Mesenteric fat pad (tissue), 1 donor: ENCODE data around the gene SRSF3. TPM values are rescaled to one million over a fixed set of nuclear protein-coding genes. Genes with fewer than 3 reads are reported as not detected.
"Not testable (repeated sequence)": the region's sequence is repeated elsewhere in the genome, so short reads cannot be mapped to it uniquely, and the experiment has no call there.

Source experiments
- DNase-seq: peaks from one replicate; pipeline ENCODE4 v3.0.0-alpha.2; 2020; ENCODE audit warnings: low spot score
- microRNA-seq: library from miRNA; unstranded; fragments of <30 nt; microRNA quantifications from one replicate; pipeline ENCODE4 v1.2.0, GENCODE V29; 2020; ENCODE audit warnings: borderline number of aligned reads
- total RNA-seq: library from RNA; stranded (reverse); fragmentation: NEBNext Ultra II Directional; extraction: Animal tissue kit (Norgen Biotek cat#: 25700); gene quantifications from one replicate; pipeline ENCODE4 v1.2.1, GENCODE V29; 2021
- donor health status: DM: yes; HTN: yes; CAD: no.

The SRSF3 gene
- total RNA-seq, 1 donor from 2014 or later = 214 TPM

DNA sequence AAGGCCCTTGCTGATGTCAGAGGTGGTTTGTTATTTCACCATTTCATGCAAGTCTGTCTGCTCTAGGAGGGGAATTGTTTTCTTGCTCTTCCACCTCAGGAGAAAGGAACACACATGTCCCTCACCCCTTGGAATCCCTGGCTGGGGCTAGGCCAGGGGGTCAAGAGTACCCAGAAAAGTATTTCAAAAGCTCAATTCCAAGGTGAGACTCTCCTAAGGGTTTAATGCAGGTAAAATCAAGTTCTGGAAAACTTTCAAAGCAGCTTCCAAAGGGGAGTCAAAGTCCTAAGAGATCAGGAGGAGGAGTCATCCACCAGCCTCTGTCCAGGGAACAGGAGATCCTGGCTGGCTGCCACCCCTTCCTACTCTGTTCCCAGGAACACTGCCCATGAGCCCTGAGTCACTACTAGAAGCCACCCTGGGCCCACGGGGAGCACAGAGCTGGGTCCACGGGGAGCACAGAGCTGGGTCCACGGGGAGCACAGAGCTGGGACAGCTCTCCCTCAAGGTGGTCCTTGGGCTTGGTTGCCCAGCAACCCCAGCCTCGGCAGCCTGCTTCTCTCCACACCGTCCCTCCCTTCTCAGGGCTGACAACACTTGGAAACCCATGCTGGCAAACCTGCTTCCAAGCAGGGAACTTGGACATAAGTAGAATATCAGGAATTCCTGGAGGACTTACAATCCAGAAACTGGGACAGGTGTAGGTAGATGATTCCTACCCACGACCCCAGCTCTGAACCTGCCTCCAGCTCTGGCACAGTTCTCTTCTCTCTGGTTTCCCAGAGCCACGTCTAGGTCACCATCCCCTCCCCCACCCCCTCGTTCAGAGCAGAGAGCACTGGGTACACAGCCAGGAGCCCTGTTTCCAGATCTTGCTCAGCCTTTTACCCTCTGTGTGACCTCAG is 49.0 kb downstream of the SRSF3 start:
- peak; percentile 92 for DNase-seq

DNA sequence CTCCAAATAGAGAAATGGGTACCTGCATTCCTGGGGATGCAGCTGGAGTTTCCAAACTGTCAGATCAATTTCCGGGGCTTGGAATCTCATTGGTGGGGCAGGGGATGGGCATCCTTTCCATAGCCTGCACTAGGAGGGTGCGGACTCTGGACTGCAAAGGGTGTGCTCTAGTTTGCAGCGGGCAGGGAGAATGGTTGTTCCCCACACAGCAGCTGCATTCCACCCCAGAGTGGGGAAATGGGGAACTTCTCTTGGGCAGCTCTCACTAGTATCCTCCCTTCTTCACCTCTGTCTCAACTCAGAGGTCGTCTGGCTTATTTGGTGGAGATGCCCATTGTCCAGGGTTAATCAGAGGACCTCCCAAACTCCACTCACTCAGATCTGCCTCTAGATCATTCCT is 49.8 kb downstream of the SRSF3 start:
- no peak for DNase-seq

DNA sequence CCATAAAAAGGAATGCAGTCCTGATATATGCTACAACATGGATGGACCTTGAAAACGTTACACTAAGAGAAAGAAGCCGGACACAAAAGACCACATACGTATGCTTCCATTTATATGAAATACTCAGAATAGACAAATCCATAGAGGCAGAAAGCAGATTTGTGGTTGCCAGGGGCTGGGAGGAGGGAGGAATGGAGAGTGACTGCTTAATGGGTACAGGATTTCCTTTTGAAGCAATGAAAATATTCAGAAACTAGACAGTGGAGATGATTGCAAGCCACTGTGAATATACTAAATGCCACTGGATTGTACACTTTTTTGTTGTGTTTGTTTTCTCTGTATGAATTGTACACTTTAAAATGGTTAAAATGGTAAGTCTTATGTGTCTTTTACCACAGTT is 54.9 kb downstream of the SRSF3 start:
- no peak for DNase-seq

DNA sequence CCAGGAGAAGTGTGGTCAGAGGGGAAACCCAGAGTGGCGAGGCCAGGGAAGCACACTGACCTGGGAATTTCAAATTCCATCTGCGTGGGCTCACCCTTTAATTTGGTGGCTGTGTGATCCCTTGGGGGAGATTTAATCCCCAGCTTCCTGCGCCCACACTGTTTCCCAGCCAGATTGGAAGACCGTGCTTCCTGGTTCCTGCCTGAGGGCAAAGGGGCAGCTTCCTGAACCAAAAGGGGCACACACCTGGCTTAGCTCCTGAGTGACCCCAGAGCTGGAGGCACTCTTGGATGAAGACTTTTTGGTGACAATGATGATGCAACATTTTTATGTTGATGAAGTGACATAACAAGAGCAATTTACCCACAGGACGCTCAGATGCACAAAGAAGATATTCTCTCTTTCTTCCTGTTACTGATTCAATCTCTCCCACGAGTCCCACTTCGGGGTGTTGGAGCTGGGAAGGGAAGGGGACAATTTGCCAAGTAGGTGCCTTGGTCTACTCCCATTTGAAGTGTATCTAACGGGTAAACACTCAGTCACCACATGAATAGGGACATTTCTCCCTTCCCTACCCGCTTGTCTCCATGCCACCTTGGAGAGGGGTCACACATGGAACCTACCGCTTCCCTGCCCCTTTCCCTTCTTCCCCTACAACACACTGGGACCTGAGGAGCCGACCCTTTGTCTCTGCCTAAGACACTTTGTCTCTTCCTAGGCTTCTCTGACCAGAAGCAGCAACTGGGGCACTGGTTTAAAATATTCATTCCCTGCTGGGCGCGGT is 55.7 kb downstream of the SRSF3 start:
- no peak for DNase-seq

DNA sequence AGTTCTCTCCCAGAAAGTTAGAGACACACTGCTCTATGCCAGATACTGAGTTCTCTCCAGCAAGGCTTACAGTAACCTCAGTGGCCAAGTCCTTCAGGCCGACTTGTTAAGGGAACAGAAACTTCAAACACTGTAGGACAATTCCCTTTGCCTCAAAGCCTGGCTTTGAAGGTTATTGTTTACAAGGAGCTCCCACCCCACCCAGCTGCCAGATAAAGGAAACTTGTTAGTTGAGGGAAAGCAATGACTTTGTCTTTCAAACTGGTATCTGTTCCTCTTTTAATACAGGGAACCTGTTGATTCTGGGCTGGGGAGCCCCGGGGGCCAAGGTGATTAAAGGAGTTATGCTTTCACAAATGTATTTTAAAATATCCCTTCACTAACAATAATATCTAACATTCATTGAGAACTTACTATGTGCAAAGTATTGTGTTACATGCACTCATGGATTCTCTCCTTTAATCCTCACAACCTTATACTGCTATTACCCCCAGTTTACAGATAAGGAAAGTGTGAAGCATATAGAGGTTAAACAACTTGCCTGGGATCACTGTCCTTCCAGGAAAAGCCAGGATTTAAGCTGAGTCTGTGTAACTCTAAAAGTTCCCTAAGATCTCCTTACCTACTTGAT is 56.8 kb downstream of the SRSF3 start:
- DNase-seq = no peak

DNA sequence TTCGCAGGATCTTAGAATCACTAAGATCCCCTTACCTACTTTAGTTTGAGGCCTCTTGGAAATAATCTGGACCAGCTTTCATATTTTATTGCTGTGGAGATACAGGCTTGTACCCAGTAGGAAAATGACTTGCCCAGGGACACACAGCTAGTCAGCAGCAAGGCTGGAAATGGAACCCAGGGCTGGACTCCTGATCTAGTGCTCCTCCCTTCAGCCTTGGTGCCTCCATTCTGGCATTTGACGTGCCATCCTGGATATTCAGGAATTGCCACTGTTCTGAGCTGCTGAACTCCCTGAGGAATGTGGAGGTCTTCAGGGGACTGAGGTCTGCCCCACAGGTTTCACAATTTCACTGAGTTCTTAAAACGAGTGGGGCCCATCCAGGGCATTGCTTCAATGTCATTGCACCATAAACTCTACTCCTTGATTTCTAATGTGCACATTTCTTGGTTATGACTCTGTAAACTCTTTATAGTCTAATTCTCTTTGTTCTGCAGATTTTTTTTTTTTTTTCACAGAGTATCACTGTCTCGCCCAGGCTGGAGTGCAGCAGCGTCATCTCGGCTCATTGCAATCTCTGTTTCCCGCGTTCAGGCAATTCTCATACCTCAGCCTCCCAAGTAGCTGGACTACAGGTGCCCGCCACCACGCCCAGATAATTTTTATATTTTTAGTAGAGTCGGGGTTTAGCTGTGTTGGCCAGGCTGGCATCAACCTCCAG is 57.7 kb downstream of the SRSF3 start:
- DNase-seq = no peak

DNA sequence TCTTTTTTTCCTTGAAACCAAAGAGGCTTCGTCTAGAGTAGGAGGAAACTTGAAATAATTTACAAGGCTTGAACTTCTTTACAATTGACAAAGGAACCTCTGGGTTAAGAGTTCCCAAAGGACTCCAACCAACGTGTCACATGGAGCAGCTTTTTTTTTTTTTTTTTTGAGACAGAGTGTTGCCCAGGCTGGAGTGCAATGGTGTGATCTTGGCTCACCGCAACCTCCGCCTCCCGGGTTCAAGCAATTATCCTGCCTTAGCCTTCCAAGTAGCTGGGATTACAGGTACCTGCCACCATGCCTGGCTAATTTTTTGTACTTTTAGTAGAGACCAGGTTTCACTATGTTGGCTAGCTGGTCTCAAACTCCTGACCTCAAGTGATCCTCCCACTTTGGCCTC is 60.3 kb downstream of the SRSF3 start:
- not testable (repeated sequence) for DNase-seq

Small RNAs within 50 kb of the gene (microRNA-seq; reads per million reads assigned to microRNA genes)
- not detected for gene MIR3925

Other genes with a start within 250 kb of the SRSF3 start
- 0.29 TPM for gene ETV7, start 206.7 kb upstream of the SRSF3 start, total RNA-seq
- not detected for gene PXT1, start 151.5 kb upstream of the SRSF3 start, total RNA-seq
- gene KCTD20, start 151.4 kb upstream of the SRSF3 start, total RNA-seq = 81.7 TPM
- gene STK38, start 46.9 kb upstream of the SRSF3 start, total RNA-seq = 31.2 TPM
- 245 TPM for gene CDKN1A, start 84.4 kb downstream of the SRSF3 start, total RNA-seq
- gene RAB44, start 103.5 kb downstream of the SRSF3 start, total RNA-seq = 0.35 TPM
- gene CPNE5, start 245.1 kb downstream of the SRSF3 start, total RNA-seq = 2.8 TPM